ENCODE data around the gene PUM2.

PUM2 gene

DNA sequence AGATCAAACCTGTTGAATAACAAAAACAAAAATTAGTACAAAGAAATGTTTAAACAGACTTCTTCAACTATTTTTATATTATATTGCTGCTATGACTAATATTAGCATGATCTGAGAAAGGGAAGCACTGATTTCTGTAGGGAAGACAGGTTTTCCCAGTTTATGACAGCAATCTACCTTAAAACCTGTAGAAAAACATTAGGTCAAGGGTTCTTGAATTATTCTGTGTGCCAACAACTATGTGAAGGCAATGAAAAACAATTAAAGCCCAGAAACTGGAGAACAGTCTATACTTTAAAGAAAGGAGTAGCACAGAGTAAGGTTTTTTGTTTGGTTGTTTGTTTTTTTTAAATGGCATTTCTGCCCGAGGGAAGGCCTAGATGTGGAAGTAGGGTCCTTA, 23.3 kb downstream of the PUM2 start:
- Histone ChIP-seq H3K27ac (no peak overlapping the region), H3K36me3 (ENCODE audit: control insufficient read depth, insufficient read depth, low read length) (no peaks in the 10 kb centered on the region), H3K27me3 (ENCODE audit: control insufficient read depth, insufficient read depth, low read length) (no peaks in the 10 kb centered on the region), H3K4me3 (ENCODE audit: low read depth, low read length) (no peak overlapping the region), H3K79me2 (peaks cover 23% of the 10 kb centered on the region), H2AFZ (no peak overlapping the region), H3K9me3 (ENCODE audit: control insufficient read depth, low read length) (no peaks in the 10 kb centered on the region), H3K9ac (no peak overlapping the region), H3K4me2 (ENCODE audit: low read length) (no peak overlapping the region), H3K4me1 (peaks cover 5% of the 10 kb centered on the region)
- TF ChIP-seq, protein P1, sequence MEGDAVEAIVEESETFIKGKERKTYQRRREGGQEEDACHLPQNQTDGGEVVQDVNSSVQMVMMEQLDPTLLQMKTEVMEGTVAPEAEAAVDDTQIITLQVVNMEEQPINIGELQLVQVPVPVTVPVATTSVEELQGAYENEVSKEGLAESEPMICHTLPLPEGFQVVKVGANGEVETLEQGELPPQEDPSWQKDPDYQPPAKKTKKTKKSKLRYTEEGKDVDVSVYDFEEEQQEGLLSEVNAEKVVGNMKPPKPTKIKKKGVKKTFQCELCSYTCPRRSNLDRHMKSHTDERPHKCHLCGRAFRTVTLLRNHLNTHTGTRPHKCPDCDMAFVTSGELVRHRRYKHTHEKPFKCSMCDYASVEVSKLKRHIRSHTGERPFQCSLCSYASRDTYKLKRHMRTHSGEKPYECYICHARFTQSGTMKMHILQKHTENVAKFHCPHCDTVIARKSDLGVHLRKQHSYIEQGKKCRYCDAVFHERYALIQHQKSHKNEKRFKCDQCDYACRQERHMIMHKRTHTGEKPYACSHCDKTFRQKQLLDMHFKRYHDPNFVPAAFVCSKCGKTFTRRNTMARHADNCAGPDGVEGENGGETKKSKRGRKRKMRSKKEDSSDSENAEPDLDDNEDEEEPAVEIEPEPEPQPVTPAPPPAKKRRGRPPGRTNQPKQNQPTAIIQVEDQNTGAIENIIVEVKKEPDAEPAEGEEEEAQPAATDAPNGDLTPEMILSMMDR (IDR thresholded peaks at IDR 0.05): no peak

DNA sequence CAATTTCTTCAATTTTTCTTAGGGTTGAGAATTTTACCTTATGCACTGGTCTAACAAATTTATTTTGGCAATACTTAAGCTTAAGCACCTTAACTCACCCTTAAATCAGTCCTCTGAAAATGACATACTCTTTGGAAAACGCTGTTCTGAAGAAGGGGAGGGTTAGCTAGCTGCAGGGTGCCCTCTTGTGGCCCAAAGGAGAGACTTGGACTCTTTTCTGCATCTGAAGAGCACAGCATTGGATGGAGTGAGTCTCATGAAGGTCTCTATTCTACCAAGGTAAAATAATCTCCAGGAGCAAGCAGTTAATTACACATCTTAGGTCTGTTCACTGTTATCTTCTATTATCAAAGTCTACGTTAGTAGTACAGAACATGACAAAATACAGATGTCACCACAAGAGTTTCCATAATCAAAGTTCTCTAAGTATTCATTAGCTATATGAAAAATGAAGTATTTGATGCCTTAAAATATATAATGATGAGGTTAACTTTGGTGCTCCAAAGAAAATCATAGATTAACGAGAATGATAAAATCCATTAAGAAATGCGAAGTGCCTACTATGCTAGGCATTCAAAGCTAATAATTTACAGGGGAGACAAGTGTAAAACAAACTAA, 24.4 kb downstream of the PUM2 start:
- Histone ChIP-seq H3K4me1 (peaks cover 5% of the 10 kb centered on the region), H3K27ac (no peak overlapping the region), H3K4me3 (ENCODE audit: low read depth, low read length) (no peak overlapping the region), H3K79me2 (peaks cover 25% of the 10 kb centered on the region), H3K36me3 (ENCODE audit: control insufficient read depth, insufficient read depth, low read length) (no peaks in the 10 kb centered on the region), H2AFZ (no peak overlapping the region), H3K9ac (no peak overlapping the region), H3K27me3 (ENCODE audit: control insufficient read depth, insufficient read depth, low read length) (no peaks in the 10 kb centered on the region), H3K4me2 (ENCODE audit: low read length) (no peak overlapping the region), H3K9me3 (ENCODE audit: control insufficient read depth, low read length) (no peaks in the 10 kb centered on the region)
- TF ChIP-seq, protein P1 (IDR thresholded peaks at IDR 0.05): peak; percentile 77

DNA sequence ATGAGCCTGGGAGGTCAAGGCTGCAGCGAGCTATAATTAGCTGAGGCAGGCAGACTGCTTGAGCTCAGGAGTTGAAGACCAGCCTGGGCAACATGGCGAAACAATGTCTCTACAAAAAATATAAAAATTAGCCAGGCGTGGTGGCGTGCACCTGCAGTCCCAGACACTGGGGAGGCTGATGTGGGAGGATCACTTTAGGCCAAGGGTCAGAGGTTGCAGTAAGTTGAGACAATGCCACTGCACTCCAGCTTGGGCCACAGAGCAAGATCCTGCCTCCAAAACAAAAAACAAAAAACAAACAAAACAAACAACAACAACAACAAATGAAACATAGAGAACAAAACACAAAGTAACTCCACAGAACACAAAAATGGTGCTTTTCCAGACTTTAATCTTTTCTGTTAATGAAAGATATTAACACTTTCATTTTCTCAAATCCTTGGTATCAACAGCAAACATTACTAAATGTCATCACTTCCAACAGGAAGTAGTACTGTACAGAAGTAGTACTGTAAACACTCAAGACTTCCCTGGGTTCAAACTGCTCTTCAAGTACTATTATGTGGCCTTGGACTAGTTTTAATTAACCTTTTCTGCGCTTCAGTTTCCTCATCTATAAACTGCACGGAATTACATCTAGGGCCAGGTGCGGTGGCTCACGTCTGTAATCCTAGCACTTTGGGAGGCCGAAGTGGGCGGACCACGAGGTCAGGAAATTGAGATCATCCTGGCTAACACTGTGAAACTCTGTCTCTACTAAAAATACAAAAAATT, 27.9 kb downstream of the PUM2 start:
- Histone ChIP-seq H3K4me2 (ENCODE audit: low read length) (no peak overlapping the region), H3K4me1 (no peaks in the 10 kb centered on the region), H3K79me2 (peaks cover 22% of the 10 kb centered on the region), H3K4me3 (ENCODE audit: low read depth, low read length) (no peak overlapping the region), H3K27ac (no peak overlapping the region), H3K9me3 (ENCODE audit: control insufficient read depth, low read length) (no peaks in the 10 kb centered on the region), H2AFZ (no peak overlapping the region), H3K9ac (no peak overlapping the region), H3K27me3 (ENCODE audit: control insufficient read depth, insufficient read depth, low read length) (no peaks in the 10 kb centered on the region), H3K36me3 (ENCODE audit: control insufficient read depth, insufficient read depth, low read length) (no peaks in the 10 kb centered on the region)
- TF ChIP-seq, protein P1 (IDR thresholded peaks at IDR 0.05): no peak

DNA sequence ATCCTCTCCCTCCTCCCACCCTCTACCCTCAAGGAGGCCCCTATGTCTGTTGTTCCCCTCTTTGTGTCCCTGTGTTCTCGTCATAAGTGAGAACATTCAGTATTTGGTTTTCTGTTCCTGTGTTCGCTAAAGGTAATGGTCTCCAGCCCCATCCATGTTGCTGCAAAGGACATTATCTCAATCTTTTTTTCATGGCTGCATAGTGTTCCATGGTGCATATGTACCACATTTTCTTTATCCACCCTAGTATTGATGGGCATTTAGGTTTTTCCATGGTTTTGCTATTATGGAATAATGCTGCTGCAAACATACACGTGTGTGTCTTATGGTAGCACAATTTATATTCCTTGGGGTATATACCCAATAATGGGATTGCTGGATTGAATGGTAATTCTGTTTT, 33.0 kb downstream of the PUM2 start:
- no peak overlapping the region for H3K27ac ChIP-seq
- no peak overlapping the region for H2AFZ ChIP-seq
- H3K27me3 ChIP-seq (ENCODE audit: control insufficient read depth, insufficient read depth, low read length): no peaks in the 10 kb centered on the region
- no peak overlapping the region for H3K9ac ChIP-seq
- peaks cover 19% of the 10 kb centered on the region for H3K79me2 ChIP-seq
- no peaks in the 10 kb centered on the region for H3K9me3 ChIP-seq (ENCODE audit: control insufficient read depth, low read length)
- H3K4me3 ChIP-seq (ENCODE audit: low read depth, low read length): no peak overlapping the region
- no peaks in the 10 kb centered on the region for H3K36me3 ChIP-seq (ENCODE audit: control insufficient read depth, insufficient read depth, low read length)
- no peak overlapping the region for H3K4me2 ChIP-seq (ENCODE audit: low read length)
- H3K4me1 ChIP-seq: no peaks in the 10 kb centered on the region
- TF ChIP-seq, protein P1 (IDR thresholded peaks at IDR 0.05): no peak
